HG02763 (cell line): ENCODE measurements around the gene TRMT1.

ENCODE experiments used
- ATAC-seq: cut with Tn5 transposase; IDR thresholded peaks from one replicate; pipeline ENCODE4 v1.9.1; 2021; ENCODE audit warnings: mild to moderate bottlenecking, moderate library complexity; ENCODE audit not compliant: unreplicated experiment

The TRMT1 gene

DNA sequence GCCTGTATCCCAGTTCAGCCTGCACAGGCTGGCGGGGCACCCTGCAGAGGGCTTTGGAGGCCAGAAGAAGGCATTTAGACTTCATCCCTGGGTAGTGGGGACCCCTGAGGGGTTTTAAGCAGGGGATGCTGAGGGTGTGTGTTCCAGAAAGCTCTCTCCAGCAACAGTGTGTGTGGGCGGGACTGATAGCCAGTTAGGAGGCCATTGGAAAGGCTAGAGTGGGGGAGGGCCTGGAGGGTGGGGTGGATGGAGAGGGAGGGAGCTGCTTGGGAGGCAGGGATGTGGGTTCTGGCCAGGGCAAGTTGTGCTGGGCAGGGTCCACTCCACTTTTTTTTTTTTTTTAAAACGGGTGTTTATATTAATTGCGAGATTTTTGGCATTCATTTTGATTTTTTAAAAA is 42.2 kb downstream of the TRMT1 start:
- ATAC-seq = no peak

GRCh38 chr19:13073263-13073662 is 43.3 kb downstream of the TRMT1 start:
- ATAC-seq = no peak

DNA sequence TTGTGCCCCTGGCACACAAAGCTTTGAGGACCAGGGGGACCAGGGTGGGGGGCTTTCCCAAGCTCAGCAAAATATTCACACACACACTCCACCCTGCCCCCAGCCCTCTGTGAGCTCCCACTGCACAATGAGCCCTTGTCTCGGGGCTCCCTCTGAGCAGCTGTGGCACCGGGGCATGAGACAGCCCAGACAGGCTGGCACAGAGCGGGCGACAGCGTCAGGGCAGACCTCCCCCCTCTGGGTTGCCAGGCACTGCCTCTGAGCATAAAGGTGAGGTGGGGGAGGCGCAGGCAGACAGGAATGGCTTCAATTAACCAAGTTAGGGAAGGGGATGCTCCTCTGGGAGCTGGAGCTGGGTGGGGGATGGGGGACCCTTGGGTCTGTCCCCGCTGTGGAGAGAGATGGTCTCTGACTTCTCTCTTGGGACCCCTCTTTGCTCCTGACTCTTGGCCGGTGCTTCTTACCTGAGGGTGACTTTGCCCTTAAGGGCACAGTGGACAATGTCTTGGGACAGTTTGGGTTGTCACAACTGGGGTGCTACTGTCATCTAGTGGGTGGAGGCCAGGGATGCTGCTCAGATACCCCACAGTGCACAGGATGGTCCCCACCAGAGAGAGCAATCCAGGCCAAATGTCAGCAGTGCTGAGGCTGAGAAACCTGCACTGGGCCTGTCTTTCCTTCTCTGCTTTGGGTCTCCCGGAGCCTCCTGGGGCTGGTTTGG is 44.2 kb downstream of the TRMT1 start:
- ATAC-seq = no peak

- no peak for ATAC-seq
These were observed 44.9 kb downstream of the TRMT1 start for GRCh38 chr19:13071444-13072187.

- ATAC-seq = no peak
These were observed 46.0 kb downstream of the TRMT1 start for GRCh38 chr19:13070425-13071140.

DNA sequence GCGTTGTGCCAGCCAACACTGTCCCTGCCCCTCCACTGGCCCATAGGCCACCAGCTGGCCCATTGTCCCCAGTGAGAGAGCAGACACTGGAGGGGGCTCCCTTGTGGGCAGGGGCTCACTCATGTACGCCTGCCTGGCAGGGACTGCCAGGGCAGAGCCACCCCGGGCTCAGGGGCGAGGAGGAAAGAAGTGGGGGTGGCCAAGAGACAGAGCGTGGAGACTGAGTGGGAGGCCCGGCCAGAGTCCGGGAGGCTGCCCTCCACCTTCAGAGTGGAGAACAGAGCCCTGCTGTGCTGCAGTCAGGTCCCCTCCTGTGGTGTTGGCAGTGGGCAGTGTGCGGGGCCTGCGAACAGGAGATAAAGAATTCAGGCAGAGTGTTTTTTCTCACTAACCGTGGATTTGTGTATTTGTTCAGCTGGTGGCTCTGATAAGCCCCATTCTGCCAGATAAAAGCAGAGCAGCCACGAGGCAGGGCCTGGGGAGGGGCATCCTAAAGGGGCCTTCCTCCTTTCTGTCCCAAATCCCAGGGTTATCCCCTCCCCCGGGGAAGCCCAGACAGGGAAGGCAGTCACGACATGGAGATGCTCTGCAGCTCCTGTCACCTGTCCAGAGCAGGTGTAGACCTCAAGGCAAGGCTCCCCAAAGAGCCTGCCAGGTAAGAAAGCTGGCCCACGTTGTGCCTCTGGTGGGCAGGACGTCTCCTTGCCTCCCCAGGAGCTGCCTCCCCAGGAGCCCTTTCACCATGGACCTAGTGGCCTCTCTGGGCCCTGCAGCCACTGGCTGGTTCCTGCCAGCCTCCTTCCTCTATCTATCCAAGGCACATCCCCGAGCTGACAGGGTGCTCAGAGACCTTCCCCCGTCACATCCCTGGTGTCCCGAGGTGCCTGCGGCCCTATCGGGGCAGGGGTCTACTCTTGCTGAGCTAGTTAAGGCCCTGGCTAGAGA is 46.9 kb downstream of the TRMT1 start:
- no peak for ATAC-seq

GRCh38 chr19:13068085-13068846 is 48.3 kb downstream of the TRMT1 start:
- ATAC-seq = no peak

- no peak for ATAC-seq
These were observed 49.4 kb downstream of the TRMT1 start for GRCh38 chr19:13066933-13067807.

DNA sequence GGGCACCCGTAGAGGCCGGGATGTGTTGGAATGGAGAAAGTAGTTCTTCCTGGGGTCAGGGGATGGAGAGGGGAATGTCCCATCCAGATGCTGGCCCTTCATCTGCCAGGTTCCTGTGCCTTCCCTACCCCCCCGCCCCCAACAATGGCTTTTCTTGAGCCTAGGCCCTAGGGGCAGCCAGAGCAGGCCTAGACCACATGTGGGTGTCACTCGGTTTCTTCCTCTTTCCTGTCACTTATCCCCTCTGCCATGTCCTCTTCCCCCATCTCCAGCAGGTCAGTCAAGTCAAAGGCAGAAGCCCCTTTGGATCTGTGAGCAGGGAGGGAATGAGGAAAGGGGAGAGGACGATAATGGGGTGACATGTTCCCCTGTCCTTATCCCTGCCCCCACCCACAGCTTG is 50.3 kb downstream of the TRMT1 start:
- no peak for ATAC-seq

DNA sequence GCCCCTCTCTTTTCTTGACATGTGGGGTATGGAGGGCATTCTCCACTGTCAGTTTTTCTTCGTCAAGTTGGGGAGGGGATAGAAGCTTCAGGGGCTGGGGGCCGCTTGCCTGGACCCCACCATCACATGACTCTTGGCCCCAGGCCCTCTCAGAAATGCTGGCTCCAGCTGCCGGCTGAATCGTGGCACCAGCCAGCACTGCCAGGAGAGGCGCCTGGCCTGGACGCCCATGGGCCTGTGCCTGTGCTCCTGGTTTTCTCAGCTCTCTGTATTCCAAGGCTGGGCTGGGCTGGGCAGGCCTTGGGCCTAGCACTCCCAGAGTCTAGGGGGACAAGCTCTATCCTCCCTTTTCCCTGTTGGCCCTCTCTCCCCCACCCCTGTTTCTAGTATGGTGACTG is 52.4 kb downstream of the TRMT1 start:
- no peak for ATAC-seq

GRCh38 chr19:13063461-13064091 is 53.0 kb downstream of the TRMT1 start:
- no peak for ATAC-seq

GRCh38 chr19:13062317-13062716 is 54.2 kb downstream of the TRMT1 start:
- no peak for ATAC-seq

GRCh38 chr19:13060964-13061927 is 55.3 kb downstream of the TRMT1 start:
- no peak for ATAC-seq

- no peak for ATAC-seq
These were observed 56.1 kb downstream of the TRMT1 start for GRCh38 chr19:13060233-13060963.

- no peak for ATAC-seq
These were observed 57.4 kb downstream of the TRMT1 start for GRCh38 chr19:13058951-13059660.

DNA sequence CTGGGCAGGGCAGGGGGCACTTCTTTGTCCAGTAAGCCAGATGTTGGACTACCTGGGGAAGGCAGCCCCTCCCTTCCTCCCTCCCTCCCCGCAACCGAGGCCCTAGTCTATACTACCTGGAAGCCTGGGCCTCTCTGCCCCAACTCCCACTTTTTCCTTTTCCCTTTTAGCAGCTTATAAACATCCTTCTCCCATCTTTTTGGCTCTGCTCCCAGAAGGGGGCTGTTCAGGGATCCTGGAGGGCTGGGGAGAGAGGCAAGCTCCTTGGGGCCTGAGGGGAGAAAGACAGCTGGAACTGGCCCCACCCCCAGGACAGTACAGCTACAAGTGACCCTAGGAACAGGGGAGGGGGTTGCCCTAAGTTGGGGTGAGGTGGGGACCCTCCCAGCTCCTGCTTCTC is 58.8 kb downstream of the TRMT1 start:
- no peak for ATAC-seq
